Mesenchymal stem cell (in vitro differentiated cells and primary cell): ENCODE results near the gene GTF2A2.

ENCODE experiments used
- DNase-seq: peaks from one replicate; pipeline ENCODE4 v3.0.0-alpha.2; 2013
- H2AFZ ChIP-seq: one replicate; pipeline ENCODE4 v1.6.1; 2013; ENCODE audit warnings: low read depth, mild to moderate bottlenecking, control low read depth, inconsistent platforms, low read length, moderate library complexity
- H2AK5ac ChIP-seq: 2 replicates; pipeline ENCODE4 v1.6.1; 2013; ENCODE audit warnings: low read length, moderate library complexity, mild to moderate bottlenecking, inconsistent platforms; ENCODE audit not compliant: severe bottlenecking
- H2BK120ac ChIP-seq: one replicate; pipeline ENCODE4 v1.6.1; 2013; ENCODE audit warnings: low read depth, mild to moderate bottlenecking, inconsistent platforms, low read length, moderate library complexity
- H2BK12ac ChIP-seq, 2 experiments: one replicate each; pipeline ENCODE4 v1.6.1; 2013; ENCODE audit warnings: inconsistent platforms in 2 of 2, low read length in 2 of 2, mild to moderate bottlenecking in 2 of 2, moderate library complexity in 2 of 2, control low read depth in 1 of 2
- H2BK15ac ChIP-seq: one replicate; pipeline ENCODE4 v1.6.1; 2013; ENCODE audit warnings: mild to moderate bottlenecking, low read depth, inconsistent platforms; ENCODE audit not compliant: poor library complexity, severe bottlenecking
- H2BK5ac ChIP-seq: 2 replicates; pipeline ENCODE4 v1.6.1; 2013; ENCODE audit warnings: low read depth, mild to moderate bottlenecking, low read length, control low read depth, inconsistent platforms; ENCODE audit not compliant: poor library complexity, severe bottlenecking
- H3K14ac ChIP-seq, 2 experiments: one replicate each; pipeline ENCODE4 v1.6.1; 2013; ENCODE audit warnings: inconsistent platforms in 2 of 2, low read length in 2 of 2, control low read depth in 1 of 2, mild to moderate bottlenecking in 1 of 2, moderate library complexity in 1 of 2
- H3K18ac ChIP-seq, 2 experiments: one replicate each; pipeline ENCODE4 v1.6.1; 2013; ENCODE audit warnings: inconsistent platforms in 2 of 2, low read length in 2 of 2, control low read depth in 1 of 2, low read depth in 1 of 2, mild to moderate bottlenecking in 1 of 2
- H3K23ac ChIP-seq, 2 experiments: one replicate each; pipeline ENCODE4 v1.6.1; 2013; ENCODE audit warnings: inconsistent platforms in 2 of 2, low read length in 2 of 2, mild to moderate bottlenecking in 2 of 2, moderate library complexity in 2 of 2, control low read depth in 1 of 2
- H3K27ac ChIP-seq: 2 replicates; pipeline ENCODE4 v1.5.1; 2013; ENCODE audit warnings: mild to moderate bottlenecking, moderate library complexity, low read length, control low read depth, inconsistent platforms; ENCODE audit not compliant: poor library complexity, severe bottlenecking
- H3K27me3 ChIP-seq, 2 experiments: 2 replicates each; pipeline versions ENCODE4 v1.6.1 to v1.7.0; 2013; ENCODE audit warnings: low read length in 2 of 2, mild to moderate bottlenecking in 2 of 2, moderate library complexity in 2 of 2, control low read depth in 1 of 2, inconsistent platforms in 1 of 2; ENCODE audit not compliant: control insufficient read depth in 1 of 2, insufficient read depth in 1 of 2
- H3K36me3 ChIP-seq, 2 experiments: 2 replicates each; pipeline versions ENCODE4 v1.6.1 to v1.7.0; 2013; ENCODE audit warnings: low read length in 2 of 2, control low read depth in 1 of 2, inconsistent platforms in 1 of 2, low read depth in 1 of 2, mild to moderate bottlenecking in 1 of 2; ENCODE audit not compliant: insufficient read depth in 2 of 2, control insufficient read depth in 1 of 2
- H3K4ac ChIP-seq, 2 experiments: one replicate each; pipeline ENCODE4 v1.6.1; 2013; ENCODE audit warnings: inconsistent platforms in 2 of 2, low read length in 2 of 2, mild to moderate bottlenecking in 2 of 2, moderate library complexity in 2 of 2, control low read depth in 1 of 2, low read depth in 1 of 2
- H3K4me1 ChIP-seq: 2 replicates; pipeline ENCODE4 v1.6.1; 2013; ENCODE audit warnings: low read depth, low read length, control low read depth; ENCODE audit not compliant: control insufficient read depth, insufficient read depth
- H3K4me2 ChIP-seq: 2 replicates; pipeline ENCODE4 v1.6.1; 2013; ENCODE audit warnings: low read length, mild to moderate bottlenecking, inconsistent platforms; ENCODE audit not compliant: poor library complexity, severe bottlenecking
- H3K4me3 ChIP-seq, 2 experiments: 2 replicates each; pipeline versions ENCODE4 v1.5.1 to v1.7.0; 2013; ENCODE audit warnings: low read length in 2 of 2, mild to moderate bottlenecking in 2 of 2, control low read depth in 1 of 2, low read depth in 1 of 2; ENCODE audit not compliant: insufficient read depth in 1 of 2
- H3K79me1 ChIP-seq: replicated peaks from 2 replicates; pipeline ENCODE4 v1.6.1; 2013; ENCODE audit warnings: mild to moderate bottlenecking, control low read depth, low read length, inconsistent platforms; ENCODE audit not compliant: poor library complexity, severe bottlenecking
- H3K9ac ChIP-seq: 2 replicates; pipeline ENCODE4 v1.7.0; 2013; ENCODE audit warnings: mild to moderate bottlenecking, low read length, moderate library complexity
- H3K9me3 ChIP-seq: 2 replicates; pipeline ENCODE4 v1.7.0; 2013; ENCODE audit warnings: mild to moderate bottlenecking, low read length; ENCODE audit not compliant: control insufficient read depth
- H4K8ac ChIP-seq: one replicate; pipeline ENCODE4 v1.6.1; 2013; ENCODE audit warnings: inconsistent platforms, mild to moderate bottlenecking, low read length, moderate library complexity
- H4K91ac ChIP-seq: one replicate; pipeline ENCODE4 v1.6.1; 2013; ENCODE audit warnings: mild to moderate bottlenecking, low read length, inconsistent platforms
- WGBS: methylation state at CpG from one replicate; pipeline ENCODE4 v1.1.7; 2013; ENCODE audit warnings: mixed read lengths; 5-methylcytosine and 5-hydroxymethylcytosine counted together

Gene GTF2A2

GRCh38 chr15:59618406-59618805 lies 38.9 kb downstream of the GTF2A2 start:
- H3K4me2 ChIP-seq = no peak overlapping the region
- H2AFZ ChIP-seq = no peak overlapping the region
- peaks cover 0 to 24% of the 10 kb centered on the region in 2 experiments for H3K27me3 ChIP-seq
- H4K91ac ChIP-seq = no peak overlapping the region
- H2BK5ac ChIP-seq = no peak overlapping the region
- H2BK12ac ChIP-seq = no peak overlapping the region
- no peak for DNase-seq
- H3K9me3 ChIP-seq = no peaks in the 10 kb centered on the region
- no peak overlapping the region for H3K4me3 ChIP-seq
- no peak overlapping the region for H3K14ac ChIP-seq
- peaks cover 6% of the 10 kb centered on the region for H3K4me1 ChIP-seq
- WGBS = 75% methylated on average over 4 of the region's 4 CpGs
- no peak overlapping the region for H4K8ac ChIP-seq
- no peak overlapping the region for H3K4ac ChIP-seq
- no peak overlapping the region for H3K27ac ChIP-seq
- no peak overlapping the region for H3K18ac ChIP-seq
- peaks cover 0 to 3% of the 10 kb centered on the region in 2 experiments for H3K36me3 ChIP-seq
- H2BK120ac ChIP-seq = no peak overlapping the region
- no peak overlapping the region for H2AK5ac ChIP-seq
- H2BK15ac ChIP-seq = no peak overlapping the region
- no peak overlapping the region for H3K9ac ChIP-seq
- peaks cover 2% of the 10 kb centered on the region for H3K79me1 ChIP-seq
- H3K23ac ChIP-seq = no peak overlapping the region

- H4K91ac ChIP-seq = no peak overlapping the region
- H3K4me1 ChIP-seq = peaks cover 5% of the 10 kb centered on the region
These were observed 40.9 kb downstream of the GTF2A2 start for GRCh38 chr15:59616379-59616778.

GRCh38 chr15:59615661-59616060 lies 41.7 kb downstream of the GTF2A2 start:
- no peak overlapping the region for H3K23ac ChIP-seq
- H2BK15ac ChIP-seq = no peak overlapping the region
- H3K9ac ChIP-seq = no peak overlapping the region
- WGBS = 86% methylated on average over 4 of the region's 5 CpGs
- H3K36me3 ChIP-seq = peaks cover 0 to 3% of the 10 kb centered on the region in 2 experiments
- H2AFZ ChIP-seq = no peak overlapping the region
- H4K8ac ChIP-seq = no peak overlapping the region
- no peak overlapping the region for H3K4ac ChIP-seq
- H3K4me2 ChIP-seq = no peak overlapping the region
- H4K91ac ChIP-seq = no peak overlapping the region
- no peak overlapping the region for H2BK120ac ChIP-seq
- no peak overlapping the region for H2BK5ac ChIP-seq
- DNase-seq = no peak
- H3K27ac ChIP-seq = no peak overlapping the region
- peak overlapping the region; percentile 15 for H2AK5ac ChIP-seq
- H3K14ac ChIP-seq = no peak overlapping the region
- H3K27me3 ChIP-seq = peaks cover 0 to 24% of the 10 kb centered on the region in 2 experiments
- H3K4me3 ChIP-seq = no peak overlapping the region
- H3K4me1 ChIP-seq = peaks cover 5% of the 10 kb centered on the region
- H3K18ac ChIP-seq = no peak overlapping the region
- peaks cover 3% of the 10 kb centered on the region for H3K79me1 ChIP-seq
- H2BK12ac ChIP-seq = no peak overlapping the region
- H3K9me3 ChIP-seq = no peaks in the 10 kb centered on the region

More at GRCh38 chr15:59616379-59616778, 40.9 kb downstream of the GTF2A2 start:
- no peak overlapping the region for H2AFZ ChIP-seq
- H3K4me2 ChIP-seq = no peak overlapping the region
- 85% methylated on average over 3 of the region's 3 CpGs for WGBS
- no peak for DNase-seq
- no peak overlapping the region for H3K4me3 ChIP-seq
- no peak overlapping the region for H3K18ac ChIP-seq
- H3K27me3 ChIP-seq = peaks cover 0 to 24% of the 10 kb centered on the region in 2 experiments
- no peak overlapping the region for H3K23ac ChIP-seq
- H3K36me3 ChIP-seq = peaks cover 0 to 3% of the 10 kb centered on the region in 2 experiments
- H3K27ac ChIP-seq = no peak overlapping the region
- H3K9ac ChIP-seq = no peak overlapping the region
- H3K9me3 ChIP-seq = no peaks in the 10 kb centered on the region
- no peak overlapping the region for H3K4ac ChIP-seq
- H3K14ac ChIP-seq = no peak overlapping the region
- H3K79me1 ChIP-seq = peaks cover 3% of the 10 kb centered on the region
- no peak overlapping the region for H4K8ac ChIP-seq
- no peak overlapping the region for H2AK5ac ChIP-seq
- H2BK15ac ChIP-seq = no peak overlapping the region
- H2BK12ac ChIP-seq = no peak overlapping the region
- H2BK120ac ChIP-seq = no peak overlapping the region
- no peak overlapping the region for H2BK5ac ChIP-seq

- peaks cover 6% of the 10 kb centered on the region for H3K4me1 ChIP-seq
- H2AK5ac ChIP-seq = no peak overlapping the region
- H3K4me2 ChIP-seq = no peak overlapping the region
- no peak overlapping the region for H3K23ac ChIP-seq
- H2AFZ ChIP-seq = no peak overlapping the region
- H3K79me1 ChIP-seq = peaks cover 3% of the 10 kb centered on the region
- H2BK120ac ChIP-seq = no peak overlapping the region
- DNase-seq = no peak
- H2BK15ac ChIP-seq = no peak overlapping the region
- H4K8ac ChIP-seq = no peak overlapping the region
- 88% methylated on average over 7 of the region's 7 CpGs for WGBS
- H3K18ac ChIP-seq = no peak overlapping the region
- no peaks in the 10 kb centered on the region for H3K9me3 ChIP-seq
- no peak overlapping the region for H2BK5ac ChIP-seq
- H3K27me3 ChIP-seq = peaks cover 0 to 21% of the 10 kb centered on the region in 2 experiments
- no peak overlapping the region for H3K27ac ChIP-seq
- H3K4ac ChIP-seq = no peak overlapping the region
- no peak overlapping the region for H3K14ac ChIP-seq
- no peak overlapping the region for H3K4me3 ChIP-seq
- H3K9ac ChIP-seq = no peak overlapping the region
- no peak overlapping the region for H2BK12ac ChIP-seq
- no peak overlapping the region for H4K91ac ChIP-seq
- peaks cover 0 to 2% of the 10 kb centered on the region in 2 experiments for H3K36me3 ChIP-seq
These were observed 43.2 kb downstream of the GTF2A2 start for GRCh38 chr15:59614153-59614552.
